Tibial nerve (tissue), 4 donors: ENCODE data around the gene PFKFB3.

Experiments used
- EP300 ChIP-seq, 2 donors: sonication (generic); formaldehyde crosslinking; IDR thresholded peaks; one replicate each; pipeline ENCODE4 v1.6.1; 2017; ENCODE audit warnings: antibody characterized with exemption in 2 of 2, mild to moderate bottlenecking in 1 of 2
- POLR2A ChIP-seq, 2 donors: fragments of 450-650 bp; IDR thresholded peaks; one replicate each; pipeline ENCODE4 v1.6.1; 2017; ENCODE audit warnings: antibody characterized with exemption in 2 of 2, mild to moderate bottlenecking in 2 of 2, moderate library complexity in 2 of 2
- TF ChIP-seq, protein P1 (sequence below), 5 experiments: fragments of 200-600 bp in 3 of 5; fragments of 450-650 bp in 2 of 5; sonication (generic) in 3 of 5; IDR thresholded peaks; one replicate each; pipeline ENCODE4 v1.5.1; 2016 to 2019; ENCODE audit warnings: antibody characterized with exemption in 5 of 5, mild to moderate bottlenecking in 3 of 5, moderate library complexity in 2 of 5

DNA sequence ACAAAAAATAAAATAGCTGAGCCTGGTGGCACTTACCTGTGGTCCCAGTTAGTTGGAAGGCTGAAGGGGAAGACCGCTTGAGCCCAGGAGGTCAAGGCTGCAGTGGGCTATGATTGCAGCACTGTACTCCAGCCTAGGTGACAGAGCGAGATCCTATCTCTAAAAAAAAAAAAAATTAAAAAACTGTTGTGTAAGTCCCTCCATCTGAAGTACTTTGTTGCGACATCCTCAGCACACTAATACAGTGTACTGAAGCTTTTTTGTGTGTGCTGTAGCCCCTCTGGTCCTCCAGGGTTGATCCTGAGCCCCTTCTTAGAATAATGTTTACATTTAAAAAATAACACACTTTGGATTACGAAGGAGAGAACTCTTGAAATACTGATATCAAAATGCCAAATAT is 71.3 kb downstream of the PFKFB3 start:
- TF ChIP-seq EP300 (IDR thresholded peaks at IDR 0.05): no peak
- TF ChIP-seq, protein P1, sequence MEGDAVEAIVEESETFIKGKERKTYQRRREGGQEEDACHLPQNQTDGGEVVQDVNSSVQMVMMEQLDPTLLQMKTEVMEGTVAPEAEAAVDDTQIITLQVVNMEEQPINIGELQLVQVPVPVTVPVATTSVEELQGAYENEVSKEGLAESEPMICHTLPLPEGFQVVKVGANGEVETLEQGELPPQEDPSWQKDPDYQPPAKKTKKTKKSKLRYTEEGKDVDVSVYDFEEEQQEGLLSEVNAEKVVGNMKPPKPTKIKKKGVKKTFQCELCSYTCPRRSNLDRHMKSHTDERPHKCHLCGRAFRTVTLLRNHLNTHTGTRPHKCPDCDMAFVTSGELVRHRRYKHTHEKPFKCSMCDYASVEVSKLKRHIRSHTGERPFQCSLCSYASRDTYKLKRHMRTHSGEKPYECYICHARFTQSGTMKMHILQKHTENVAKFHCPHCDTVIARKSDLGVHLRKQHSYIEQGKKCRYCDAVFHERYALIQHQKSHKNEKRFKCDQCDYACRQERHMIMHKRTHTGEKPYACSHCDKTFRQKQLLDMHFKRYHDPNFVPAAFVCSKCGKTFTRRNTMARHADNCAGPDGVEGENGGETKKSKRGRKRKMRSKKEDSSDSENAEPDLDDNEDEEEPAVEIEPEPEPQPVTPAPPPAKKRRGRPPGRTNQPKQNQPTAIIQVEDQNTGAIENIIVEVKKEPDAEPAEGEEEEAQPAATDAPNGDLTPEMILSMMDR (IDR thresholded peaks at IDR 0.05): no peak
- no peak for TF ChIP-seq POLR2A (IDR thresholded peaks at IDR 0.05)
